ENCODE measurements around the gene OXCT1.

DNA sequence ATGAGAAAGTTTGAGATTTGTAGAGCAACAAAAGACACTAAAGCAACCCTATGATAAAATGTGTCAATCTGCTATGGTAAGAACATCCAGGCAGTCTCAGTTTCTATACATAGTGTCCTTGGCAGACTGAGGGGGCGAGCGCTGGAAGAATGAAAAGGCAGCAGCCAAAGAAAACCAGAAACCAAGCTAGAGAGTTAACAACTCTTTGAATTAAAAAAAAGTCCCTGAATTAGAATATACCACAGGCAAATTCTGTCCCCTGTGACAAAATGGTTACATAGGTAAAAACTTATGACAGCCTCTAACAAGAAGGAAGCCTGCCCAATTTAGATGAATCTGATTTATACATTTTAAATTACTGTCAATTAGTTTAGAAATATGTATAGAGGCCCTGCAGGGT is 106.7 kb downstream of the OXCT1 start:
- TF ChIP-seq EZH2 (IDR thresholded peaks at IDR 0.05), result no peak
- TF ChIP-seq, protein P1, sequence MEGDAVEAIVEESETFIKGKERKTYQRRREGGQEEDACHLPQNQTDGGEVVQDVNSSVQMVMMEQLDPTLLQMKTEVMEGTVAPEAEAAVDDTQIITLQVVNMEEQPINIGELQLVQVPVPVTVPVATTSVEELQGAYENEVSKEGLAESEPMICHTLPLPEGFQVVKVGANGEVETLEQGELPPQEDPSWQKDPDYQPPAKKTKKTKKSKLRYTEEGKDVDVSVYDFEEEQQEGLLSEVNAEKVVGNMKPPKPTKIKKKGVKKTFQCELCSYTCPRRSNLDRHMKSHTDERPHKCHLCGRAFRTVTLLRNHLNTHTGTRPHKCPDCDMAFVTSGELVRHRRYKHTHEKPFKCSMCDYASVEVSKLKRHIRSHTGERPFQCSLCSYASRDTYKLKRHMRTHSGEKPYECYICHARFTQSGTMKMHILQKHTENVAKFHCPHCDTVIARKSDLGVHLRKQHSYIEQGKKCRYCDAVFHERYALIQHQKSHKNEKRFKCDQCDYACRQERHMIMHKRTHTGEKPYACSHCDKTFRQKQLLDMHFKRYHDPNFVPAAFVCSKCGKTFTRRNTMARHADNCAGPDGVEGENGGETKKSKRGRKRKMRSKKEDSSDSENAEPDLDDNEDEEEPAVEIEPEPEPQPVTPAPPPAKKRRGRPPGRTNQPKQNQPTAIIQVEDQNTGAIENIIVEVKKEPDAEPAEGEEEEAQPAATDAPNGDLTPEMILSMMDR (IDR thresholded peaks at IDR 0.05), result no peak
